DMS53 treated with DMSO at 0.1 percent for 48 hours (cell line): ENCODE results near the gene MAPKAP1.

Source experiments
- DNase-seq: peaks from one replicate; lab custom pipeline; 2025; ENCODE audit not compliant: unreplicated experiment; lab: John Stamatoyannopoulos, UW

The MAPKAP1 gene

GRCh38 chr9:125462861-125463291 lies 244.1 kb downstream of the MAPKAP1 start:
- no peak for DNase-seq

GRCh38 chr9:125461636-125462190 lies 245.3 kb downstream of the MAPKAP1 start:
- DNase-seq = no peak

- no peak for DNase-seq
Measured at GRCh38 chr9:125460883-125461635, 245.9 kb downstream of the MAPKAP1 start.

- no peak for DNase-seq
Measured at GRCh38 chr9:125460346-125460745, 246.7 kb downstream of the MAPKAP1 start.

GRCh38 chr9:125457357-125457756 lies 249.7 kb downstream of the MAPKAP1 start:
- no peak for DNase-seq

- no peak for DNase-seq
Measured at GRCh38 chr9:125455876-125456275, 251.1 kb downstream of the MAPKAP1 start.

- DNase-seq = no peak
Measured at GRCh38 chr9:125455132-125455531, 251.9 kb downstream of the MAPKAP1 start.

- no peak for DNase-seq
Measured at GRCh38 chr9:125447202-125447802, 259.7 kb downstream of the MAPKAP1 start.

GRCh38 chr9:125446561-125447094 lies 260.4 kb downstream of the MAPKAP1 start:
- no peak for DNase-seq

GRCh38 chr9:125444956-125445506 lies 262.0 kb downstream of the MAPKAP1 start:
- no peak for DNase-seq

- no peak for DNase-seq
Measured at GRCh38 chr9:125444166-125444565, 262.8 kb downstream of the MAPKAP1 start.

- DNase-seq = no peak
Measured at GRCh38 chr9:125443367-125443766, 263.6 kb downstream of the MAPKAP1 start.

- no peak for DNase-seq
Measured at GRCh38 chr9:125442452-125442851, 264.6 kb downstream of the MAPKAP1 start.

- no peak for DNase-seq
Measured at GRCh38 chr9:125440411-125440810, 266.6 kb downstream of the MAPKAP1 start.

- no peak for DNase-seq
Measured at GRCh38 chr9:125439434-125440272, 267.4 kb downstream of the MAPKAP1 start.

- DNase-seq = no peak
Measured at GRCh38 chr9:125438506-125439433, 268.2 kb downstream of the MAPKAP1 start.

- no peak for DNase-seq
Measured at GRCh38 chr9:125437771-125438221, 269.2 kb downstream of the MAPKAP1 start.

- no peak for DNase-seq
Measured at GRCh38 chr9:125436613-125437443, 270.2 kb downstream of the MAPKAP1 start.
